H9 (cell line): ENCODE measurements around the gene ZNF18. TPM values are rescaled to one million over a fixed set of nuclear protein-coding genes. Genes with fewer than 3 reads are reported as not detected.

Experiments used
- DNase-seq: peaks from one replicate; pipeline ENCODE4 v3.0.0-alpha.2; 2017
- H2AFZ ChIP-seq: one replicate; pipeline ENCODE4 v1.6.1; 2013; ENCODE audit warnings: mild to moderate bottlenecking, low read length, control low read depth, moderate library complexity
- H2AK5ac ChIP-seq: 2 replicates; pipeline ENCODE4 v1.6.1; 2013; ENCODE audit warnings: low read length, control low read depth, mixed read lengths; ENCODE audit not compliant: insufficient read length
- H2BK120ac ChIP-seq: one replicate; pipeline ENCODE4 v1.6.1; 2013; ENCODE audit warnings: low read depth, mild to moderate bottlenecking, low read length, control low read depth, inconsistent platforms; ENCODE audit not compliant: poor library complexity, severe bottlenecking
- H2BK12ac ChIP-seq: 2 replicates; pipeline ENCODE4 v1.6.1; 2013; ENCODE audit warnings: low read length, control low read depth, mixed read lengths, low read depth; ENCODE audit not compliant: insufficient read length
- H2BK15ac ChIP-seq: 2 replicates; pipeline ENCODE4 v1.6.1; 2013; ENCODE audit warnings: low read depth, low read length, control low read depth
- H2BK20ac ChIP-seq: one replicate; pipeline ENCODE4 v1.6.1; 2013; ENCODE audit warnings: low read depth, mild to moderate bottlenecking, low read length, control low read depth, inconsistent platforms; ENCODE audit not compliant: poor library complexity, severe bottlenecking
- H2BK5ac ChIP-seq: 2 replicates; pipeline ENCODE4 v1.6.1; 2013; ENCODE audit warnings: low read length, control low read depth, mixed read lengths; ENCODE audit not compliant: insufficient read length
- H3K14ac ChIP-seq: 2 replicates; pipeline ENCODE4 v1.6.1; 2013; ENCODE audit warnings: low read length, control low read depth; ENCODE audit not compliant: insufficient read depth
- H3K18ac ChIP-seq: 2 replicates; pipeline ENCODE4 v1.6.1; 2013; ENCODE audit warnings: low read depth, mild to moderate bottlenecking, mixed read lengths, low read length, control low read depth; ENCODE audit not compliant: insufficient read length
- H3K23ac ChIP-seq: 2 replicates; pipeline ENCODE4 v1.6.1; 2013; ENCODE audit warnings: low read length, control low read depth, mixed read lengths, low read depth; ENCODE audit not compliant: insufficient read length
- H3K23me2 ChIP-seq: 2 replicates; pipeline ENCODE4 v1.6.1; 2013; ENCODE audit warnings: low read depth, mild to moderate bottlenecking, mixed read lengths, low read length, control low read depth; ENCODE audit not compliant: insufficient read length, poor library complexity, severe bottlenecking
- H3K27ac ChIP-seq: 2 replicates; pipeline ENCODE4 v1.5.1; 2013; ENCODE audit warnings: low read length, control low read depth, mixed read lengths, low read depth; ENCODE audit not compliant: insufficient read length
- H3K27me3 ChIP-seq: 2 replicates; pipeline ENCODE4 v1.6.1; 2013; ENCODE audit warnings: low read length, control low read depth, inconsistent platforms; ENCODE audit not compliant: insufficient read depth
- H3K4ac ChIP-seq: 2 replicates; pipeline ENCODE4 v1.6.1; 2013; ENCODE audit warnings: low read depth, mild to moderate bottlenecking, control low read depth, inconsistent platforms, low read length, moderate library complexity
- H3K4me1 ChIP-seq: 2 replicates; pipeline ENCODE4 v1.6.1; 2013; ENCODE audit warnings: low read length, control low read depth, inconsistent platforms; ENCODE audit not compliant: insufficient read depth
- H3K4me2 ChIP-seq: 2 replicates; pipeline ENCODE4 v1.6.1; 2013; ENCODE audit warnings: low read length, control low read depth, mixed read lengths; ENCODE audit not compliant: insufficient read length, insufficient read depth
- H3K56ac ChIP-seq: 2 replicates; pipeline ENCODE4 v1.6.1; 2013; ENCODE audit warnings: low read depth, mild to moderate bottlenecking, mixed read lengths, low read length, control low read depth; ENCODE audit not compliant: insufficient read length
- H3K79me1 ChIP-seq: 2 replicates; pipeline ENCODE4 v1.6.1; 2013; ENCODE audit warnings: low read depth, mild to moderate bottlenecking, moderate library complexity, low read length, control low read depth, inconsistent platforms; ENCODE audit not compliant: insufficient read depth, poor library complexity, severe bottlenecking
- H3K79me2 ChIP-seq: 2 replicates; pipeline ENCODE4 v1.6.1; 2013; ENCODE audit warnings: low read length, control low read depth, inconsistent platforms; ENCODE audit not compliant: insufficient read depth
- H3K9ac ChIP-seq: 2 replicates; pipeline ENCODE4 v1.6.1; 2013; ENCODE audit warnings: low read length, control low read depth, mixed read lengths; ENCODE audit not compliant: insufficient read length; ENCODE audit errors: extremely low read depth
- H3K9me3 ChIP-seq: one replicate; pipeline ENCODE4 v1.6.1; 2013; ENCODE audit warnings: low read depth, low read length, inconsistent platforms; ENCODE audit not compliant: control insufficient read depth
- H3T11ph ChIP-seq: one replicate; pipeline ENCODE4 v1.6.1; 2013; ENCODE audit warnings: mild to moderate bottlenecking, low read length, control low read depth, inconsistent platforms
- H4K20me1 ChIP-seq: one replicate; pipeline ENCODE4 v1.6.1; 2013; ENCODE audit not compliant: control insufficient read depth, insufficient read length, insufficient read depth
- H4K5ac ChIP-seq: 2 replicates; pipeline ENCODE4 v1.6.1; 2013; ENCODE audit warnings: low read depth, mild to moderate bottlenecking, mixed read lengths, low read length, control low read depth; ENCODE audit not compliant: insufficient read length
- H4K8ac ChIP-seq: replicated peaks from 2 replicates; pipeline ENCODE4 v1.6.1; 2013; ENCODE audit warnings: low read length, control low read depth, mixed read lengths, low read depth; ENCODE audit not compliant: insufficient read length
- H4K91ac ChIP-seq: 2 replicates; pipeline ENCODE4 v1.6.1; 2013; ENCODE audit warnings: low read depth, mild to moderate bottlenecking, moderate library complexity, mixed read lengths, low read length, control low read depth; ENCODE audit not compliant: insufficient read length
- H3K27ac Mint-ChIP-seq, 3 experiments: 2 replicates in 2 of 3; 3 replicates in 1 of 3; pipeline ENCODE4 v1.8.0; 2020 to 2021; ENCODE audit warnings: mixed read lengths in 3 of 3, mild to moderate bottlenecking in 1 of 3, moderate library complexity in 1 of 3
- H3K27me3 Mint-ChIP-seq: 2 replicates; pipeline ENCODE4 v1.8.0; 2021; ENCODE audit warnings: low read depth, mild to moderate bottlenecking, moderate library complexity, mixed read lengths
- H3K36me3 Mint-ChIP-seq, 3 experiments: 2 replicates in 2 of 3; 3 replicates in 1 of 3; pipeline ENCODE4 v1.8.0; 2020 to 2021; ENCODE audit warnings: low read depth in 3 of 3, mixed read lengths in 3 of 3; ENCODE audit not compliant: insufficient read depth in 1 of 3
- H3K4me1 Mint-ChIP-seq, 2 experiments: 2 replicates each; pipeline ENCODE4 v1.8.0; 2020; ENCODE audit warnings: mixed read lengths in 2 of 2
- H3K4me3 Mint-ChIP-seq, 2 experiments: 2 replicates in 1 of 2; 3 replicates in 1 of 2; pipeline ENCODE4 v1.8.0; 2020 to 2021; ENCODE audit warnings: mild to moderate bottlenecking in 2 of 2, mixed read lengths in 2 of 2, moderate library complexity in 1 of 2
- H3K9me3 Mint-ChIP-seq, 2 experiments: 2 replicates in 1 of 2; 3 replicates in 1 of 2; pipeline ENCODE4 v1.8.0; 2020; ENCODE audit warnings: mild to moderate bottlenecking in 2 of 2, mixed read lengths in 2 of 2, moderate library complexity in 1 of 2
- CTCF ChIP-seq: fragments of 200-600 bp; sonication (generic); conservative IDR thresholded peaks from 3 replicates; pipeline ENCODE4 v1.8.0; 2021; ENCODE audit warnings: antibody characterized with exemption, mild to moderate bottlenecking
- WGBS: extraction: QIAGEN DNeasy Blood & Tissue Kit; methylation state at CpG from one replicate; pipeline ENCODE4 v1.1.7; 2013; ENCODE audit warnings: missing lambda C conversion rate, low lambda C conversion rate, mixed read lengths; ENCODE audit not compliant: insufficient read length; ENCODE audit errors: extremely low coverage; 5-methylcytosine and 5-hydroxymethylcytosine counted together
- total RNA-seq: library from RNA; stranded (reverse); gene quantifications from 2 replicates; pipeline ENCODE4 v1.2.1, GENCODE V29; 2021

The ZNF18 gene
- total RNA-seq, 1 experiment from 2014 or later: 6.8 TPM

- Histone ChIP-seq H3K79me1 (peaks cover 6% of the 10 kb centered on the region), H3K4ac (no peak overlapping the region), H2AK5ac (no peak overlapping the region), H3K4me2 (no peak overlapping the region), H3K56ac (no peak overlapping the region), H4K20me1 (no peaks in the 10 kb centered on the region), H3K23me2 (no peaks in the 10 kb centered on the region), H3K27ac (no peak overlapping the region), H3K9ac (no peak overlapping the region), H4K5ac (no peak overlapping the region), H3K18ac (no peak overlapping the region), H2BK120ac (no peak overlapping the region), H2BK15ac (no peak overlapping the region), H4K8ac (no peak overlapping the region), H3K23ac (no peak overlapping the region), H2BK20ac (no peak overlapping the region), H2BK5ac (no peak overlapping the region), H2AFZ (no peak overlapping the region), H3K79me2 (peaks cover 6% of the 10 kb centered on the region; the same call in 1 of the 2 replicates), H3K4me1 (peaks cover 4% of the 10 kb centered on the region; the same call in 1 of the 2 replicates), H2BK12ac (no peak overlapping the region), H3T11ph (no peak overlapping the region), H3K14ac (no peak overlapping the region), H3K27me3 (no peaks in the 10 kb centered on the region), H4K91ac (no peak overlapping the region), H3K9me3 (no peaks in the 10 kb centered on the region)
- Mint-ChIP-seq H3K27me3 (no peaks in the 10 kb centered on the region), H3K4me3 (no peak overlapping the region), H3K36me3 (no peaks in the 10 kb centered on the region), H3K4me1 (peaks cover 24 to 28% of the 10 kb centered on the region in 2 experiments), H3K9me3 (no peaks in the 10 kb centered on the region), H3K27ac (no peak overlapping the region)
- no CpG with 5 or more reads among the region's 3 CpGs for WGBS
- DNase-seq: no peak
- TF ChIP-seq CTCF: no peak
These were observed 44.0 kb upstream of the ZNF18 start for GRCh38 chr17:12041312-12041711.
